ENCODE data around the gene ABR. TPM values are rescaled to one million over a fixed set of nuclear protein-coding genes. Genes with fewer than 3 reads are reported as not detected.

ABR gene
- total RNA-seq, 1 experiment from 2014 or later = 78.3 TPM

DNA sequence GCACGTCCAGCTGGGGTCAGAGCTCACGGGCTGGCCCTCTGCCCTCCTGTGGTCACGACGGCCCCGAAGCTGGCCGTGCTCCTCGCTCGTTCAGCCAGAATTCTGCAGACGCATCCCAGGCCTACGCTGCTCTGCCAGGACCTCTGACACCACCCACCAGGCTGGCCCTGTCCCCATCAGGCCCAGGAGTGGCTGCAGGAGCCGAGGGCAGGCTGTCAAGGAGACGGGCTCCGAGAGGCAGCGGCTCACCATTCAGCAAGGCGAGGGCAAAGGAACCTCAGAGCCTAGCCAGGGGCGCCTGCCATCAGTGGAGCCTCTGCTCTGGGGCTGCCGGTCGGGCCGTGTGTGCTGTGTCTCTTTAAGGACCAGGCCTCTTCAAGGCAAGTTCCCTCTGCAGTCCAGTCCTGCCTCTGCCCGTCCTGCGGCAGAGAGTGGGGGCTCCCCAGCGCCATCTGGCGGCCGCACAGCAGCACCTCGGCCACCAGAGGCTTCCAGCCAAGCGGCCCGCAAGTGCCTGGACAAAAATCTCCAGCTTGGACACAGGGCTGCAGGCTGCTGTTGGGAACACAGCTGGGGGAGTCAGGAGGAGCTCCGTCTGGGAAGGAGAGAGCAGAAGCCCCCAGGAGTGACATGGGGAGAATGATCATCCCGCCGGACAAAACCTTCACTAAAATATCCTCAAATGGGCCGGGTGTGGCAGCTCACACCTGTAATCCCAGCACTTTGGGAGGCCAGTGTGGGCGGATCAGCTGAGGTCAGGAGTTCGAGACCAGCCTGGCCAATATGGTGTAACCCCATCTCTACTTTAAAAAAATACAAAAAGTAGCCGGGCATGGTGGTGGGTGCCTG, 7.4 kb upstream of the ABR start:
- TF ChIP-seq, protein P1, sequence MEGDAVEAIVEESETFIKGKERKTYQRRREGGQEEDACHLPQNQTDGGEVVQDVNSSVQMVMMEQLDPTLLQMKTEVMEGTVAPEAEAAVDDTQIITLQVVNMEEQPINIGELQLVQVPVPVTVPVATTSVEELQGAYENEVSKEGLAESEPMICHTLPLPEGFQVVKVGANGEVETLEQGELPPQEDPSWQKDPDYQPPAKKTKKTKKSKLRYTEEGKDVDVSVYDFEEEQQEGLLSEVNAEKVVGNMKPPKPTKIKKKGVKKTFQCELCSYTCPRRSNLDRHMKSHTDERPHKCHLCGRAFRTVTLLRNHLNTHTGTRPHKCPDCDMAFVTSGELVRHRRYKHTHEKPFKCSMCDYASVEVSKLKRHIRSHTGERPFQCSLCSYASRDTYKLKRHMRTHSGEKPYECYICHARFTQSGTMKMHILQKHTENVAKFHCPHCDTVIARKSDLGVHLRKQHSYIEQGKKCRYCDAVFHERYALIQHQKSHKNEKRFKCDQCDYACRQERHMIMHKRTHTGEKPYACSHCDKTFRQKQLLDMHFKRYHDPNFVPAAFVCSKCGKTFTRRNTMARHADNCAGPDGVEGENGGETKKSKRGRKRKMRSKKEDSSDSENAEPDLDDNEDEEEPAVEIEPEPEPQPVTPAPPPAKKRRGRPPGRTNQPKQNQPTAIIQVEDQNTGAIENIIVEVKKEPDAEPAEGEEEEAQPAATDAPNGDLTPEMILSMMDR (IDR thresholded peaks at IDR 0.05; ENCODE audit: insufficient read depth in 1 of 2, low read depth in 1 of 2, low read length in 1 of 2, severe bottlenecking in 1 of 2, unreplicated experiment in 1 of 2) = peak; percentile 95 to 98
- Mint-ChIP-seq H3K27ac (ENCODE audit: unreplicated experiment) (no peak overlapping the region), H3K27me3 (ENCODE audit: insufficient read depth, unreplicated experiment) (no peaks in the 10 kb centered on the region), H3K36me3 (ENCODE audit: insufficient read depth, unreplicated experiment) (no peaks in the 10 kb centered on the region), H3K9me3 (ENCODE audit: unreplicated experiment) (no peaks in the 10 kb centered on the region), H3K4me3 (ENCODE audit: unreplicated experiment) (no peak overlapping the region), H3K4me1 (ENCODE audit: low read depth, unreplicated experiment) (peaks cover 7% of the 10 kb centered on the region)
- CTCF ChIA-PET = interaction anchor here (0.6 to 4.6 kb wide), 14 partner anchors 10 to 129 kb away, joined by 3 to 48 read pairs (median 5); no protein-coding TSS in a partner anchor
- no peaks in the 10 kb centered on the region for H3K9me3 ChIP-seq
- H3K4me3 ChIP-seq (ENCODE audit: low read depth, low read length) = no peak overlapping the region
- H3K36me3 ChIP-seq (ENCODE audit: control insufficient read depth, insufficient read depth, low read length) = no peaks in the 10 kb centered on the region
- DNase-seq = peak; percentile 84 to 91
- BruUV-seq (replicated peaks) = no TSS peak
- POLR2A ChIA-PET = interaction anchor here (1.0 kb wide), 1 partner anchor 50 kb away, joined by 3 read pairs; no protein-coding TSS in a partner anchor
- H3K4me1 ChIP-seq = peaks cover 6% of the 10 kb centered on the region; the same call in 1 of the 2 replicates
- H3K27me3 ChIP-seq (replicated peaks; ENCODE audit: control insufficient read depth, insufficient read depth, low read length) = no peaks in the 10 kb centered on the region
- intact Hi-C loops (cut with micrococcal nuclease; ENCODE audit: unreplicated experiment) = loop anchor here (1.0 kb wide), 1 partner anchor 64 kb away; no protein-coding TSS in a partner anchor

DNA sequence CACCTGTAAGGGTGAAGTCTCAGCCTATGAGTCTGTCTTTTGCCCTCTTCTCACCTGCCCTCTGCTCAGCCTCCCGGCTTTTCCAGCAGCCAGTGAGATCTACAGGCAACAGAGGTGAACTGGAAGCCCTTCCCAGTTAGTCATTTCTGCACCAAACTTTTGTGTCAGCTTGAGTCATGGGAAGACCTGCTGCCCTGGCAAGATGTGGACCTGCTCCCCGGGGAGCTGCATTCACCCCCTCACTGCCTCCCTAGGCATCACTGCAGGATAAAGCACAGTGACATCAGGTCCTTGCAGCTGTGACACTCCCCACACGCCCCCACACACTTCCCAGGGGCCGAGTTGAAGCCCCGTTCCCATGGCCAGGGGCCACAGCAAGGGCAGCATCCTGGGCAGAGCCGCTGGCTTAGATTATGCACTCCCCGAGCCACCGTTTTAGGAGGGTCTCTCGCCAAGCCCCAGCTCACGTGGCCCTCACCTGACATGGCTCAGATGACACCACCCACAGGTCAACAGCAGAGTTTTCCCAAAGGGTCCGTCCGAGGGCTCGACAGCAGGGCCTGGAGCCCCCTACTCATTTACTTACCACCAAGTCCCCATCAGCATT, 6.5 kb upstream of the ABR start:
- no peaks in the 10 kb centered on the region for H3K27me3 Mint-ChIP-seq (ENCODE audit: insufficient read depth, unreplicated experiment)
- no peak for DNase-seq
- POLR2A ChIA-PET = no interaction called here

More for the DNA sequence above, 6.5 kb upstream of the ABR start:
- Histone ChIP-seq H3K4me3 (ENCODE audit: low read depth, low read length) (no peak overlapping the region), H3K36me3 (ENCODE audit: control insufficient read depth, insufficient read depth, low read length) (no peaks in the 10 kb centered on the region), H3K4me1 (peaks cover 6% of the 10 kb centered on the region; the same call in 1 of the 2 replicates), H3K27me3 (replicated peaks; ENCODE audit: control insufficient read depth, insufficient read depth, low read length) (no peaks in the 10 kb centered on the region), H3K9me3 (no peaks in the 10 kb centered on the region)
- CTCF ChIA-PET = interaction anchor here (1.5 to 4.6 kb wide), 4 partner anchors 9 to 128 kb away, joined by 5 to 48 read pairs (median 8); no protein-coding TSS in a partner anchor
- intact Hi-C loops (cut with micrococcal nuclease; ENCODE audit: unreplicated experiment) = no loop called here
- Mint-ChIP-seq H3K4me1 (ENCODE audit: low read depth, unreplicated experiment) (peaks cover 11% of the 10 kb centered on the region), H3K4me3 (ENCODE audit: unreplicated experiment) (no peak overlapping the region), H3K9me3 (ENCODE audit: unreplicated experiment) (no peaks in the 10 kb centered on the region), H3K36me3 (ENCODE audit: insufficient read depth, unreplicated experiment) (no peaks in the 10 kb centered on the region), H3K27ac (ENCODE audit: unreplicated experiment) (no peak overlapping the region)
- no TSS peak for BruUV-seq (replicated peaks)
- TF ChIP-seq, protein P1 (IDR thresholded peaks at IDR 0.05; ENCODE audit: insufficient read depth in 1 of 2, low read depth in 1 of 2, low read length in 1 of 2, severe bottlenecking in 1 of 2, unreplicated experiment in 1 of 2) = no peak

All from Caco-2 (cell line).